ENCODE measurements around the gene CMTR1.

DNA sequence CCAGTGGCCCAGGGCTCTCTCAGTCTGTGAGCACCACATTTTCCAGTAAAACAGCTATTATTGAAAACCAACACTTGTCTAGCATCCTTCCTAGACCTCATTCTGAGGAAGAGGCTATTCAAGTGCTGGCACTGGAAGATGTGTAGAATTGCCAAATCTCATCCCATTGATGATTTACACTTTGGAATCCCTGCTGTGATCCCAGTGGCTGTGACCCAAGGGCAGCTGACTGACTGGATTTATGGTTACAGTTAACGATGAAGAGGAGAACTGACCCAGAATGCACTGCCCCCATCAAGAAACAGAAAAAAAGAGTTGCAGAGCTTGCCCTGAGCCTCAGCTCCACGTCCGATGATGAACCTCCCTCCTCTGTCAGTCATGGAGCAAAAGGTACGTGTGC, 2.4 kb downstream of the CMTR1 start:
- TF ChIP-seq, protein P1, sequence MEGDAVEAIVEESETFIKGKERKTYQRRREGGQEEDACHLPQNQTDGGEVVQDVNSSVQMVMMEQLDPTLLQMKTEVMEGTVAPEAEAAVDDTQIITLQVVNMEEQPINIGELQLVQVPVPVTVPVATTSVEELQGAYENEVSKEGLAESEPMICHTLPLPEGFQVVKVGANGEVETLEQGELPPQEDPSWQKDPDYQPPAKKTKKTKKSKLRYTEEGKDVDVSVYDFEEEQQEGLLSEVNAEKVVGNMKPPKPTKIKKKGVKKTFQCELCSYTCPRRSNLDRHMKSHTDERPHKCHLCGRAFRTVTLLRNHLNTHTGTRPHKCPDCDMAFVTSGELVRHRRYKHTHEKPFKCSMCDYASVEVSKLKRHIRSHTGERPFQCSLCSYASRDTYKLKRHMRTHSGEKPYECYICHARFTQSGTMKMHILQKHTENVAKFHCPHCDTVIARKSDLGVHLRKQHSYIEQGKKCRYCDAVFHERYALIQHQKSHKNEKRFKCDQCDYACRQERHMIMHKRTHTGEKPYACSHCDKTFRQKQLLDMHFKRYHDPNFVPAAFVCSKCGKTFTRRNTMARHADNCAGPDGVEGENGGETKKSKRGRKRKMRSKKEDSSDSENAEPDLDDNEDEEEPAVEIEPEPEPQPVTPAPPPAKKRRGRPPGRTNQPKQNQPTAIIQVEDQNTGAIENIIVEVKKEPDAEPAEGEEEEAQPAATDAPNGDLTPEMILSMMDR (IDR thresholded peaks at IDR 0.05), result no peak
- TF ChIP-seq POLR2A (IDR thresholded peaks at IDR 0.05), result no peak
